GM18868 (cell line): ENCODE results near the gene TOP2A.

Source experiments
- ATAC-seq: cut with Tn5 transposase; IDR thresholded peaks from one replicate; pipeline ENCODE4 v1.9.1; 2021; ENCODE audit warnings: mild to moderate bottlenecking, moderate library complexity; ENCODE audit not compliant: unreplicated experiment

The TOP2A gene

DNA sequence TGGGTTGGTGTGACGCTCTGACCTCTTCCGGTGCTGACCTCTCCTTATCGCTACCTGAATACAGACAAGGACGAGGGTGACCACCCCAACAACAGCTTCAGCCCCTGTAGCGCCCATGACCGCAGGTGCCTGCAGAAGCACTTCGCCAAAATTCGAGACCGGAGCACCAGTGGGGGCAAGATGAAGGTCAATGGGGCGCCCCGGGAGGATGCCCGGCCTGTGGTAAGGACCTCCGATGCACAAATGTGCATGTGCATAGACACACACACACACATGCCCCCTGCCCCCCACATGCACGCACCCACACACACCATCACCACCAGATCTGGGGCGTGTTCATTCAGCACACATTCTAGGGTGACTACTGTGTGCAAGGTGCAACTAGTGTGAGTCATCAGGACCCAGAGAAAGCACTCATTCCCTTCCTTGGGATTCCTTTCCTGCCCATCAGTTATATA is 35.3 kb upstream of the TOP2A start:
- ATAC-seq = no peak

- ATAC-seq = no peak
These were observed 34.6 kb upstream of the TOP2A start for GRCh38 chr17:40452216-40452787.

DNA sequence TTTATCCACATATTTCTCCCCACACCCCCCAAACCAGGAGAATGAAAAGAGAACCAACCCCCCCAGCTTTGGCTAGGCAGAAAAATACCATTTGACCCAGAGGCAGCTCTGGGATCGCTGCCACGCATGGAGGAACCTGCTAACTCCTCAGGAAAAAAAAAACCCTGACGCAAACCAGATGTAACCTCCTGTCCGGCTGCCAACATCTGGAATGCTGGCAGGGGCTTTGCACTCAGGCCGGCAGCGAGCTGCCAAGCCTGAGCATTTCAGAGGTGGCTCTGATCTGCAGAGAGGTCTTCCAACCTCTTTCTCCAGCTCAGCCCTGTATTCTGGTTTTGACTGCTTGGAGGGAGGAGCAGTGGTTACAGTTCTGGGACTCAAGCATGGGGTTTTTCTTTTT is 33.7 kb upstream of the TOP2A start:
- no peak for ATAC-seq

GRCh38 chr17:40450175-40450574 is 32.5 kb upstream of the TOP2A start:
- ATAC-seq = no peak

DNA sequence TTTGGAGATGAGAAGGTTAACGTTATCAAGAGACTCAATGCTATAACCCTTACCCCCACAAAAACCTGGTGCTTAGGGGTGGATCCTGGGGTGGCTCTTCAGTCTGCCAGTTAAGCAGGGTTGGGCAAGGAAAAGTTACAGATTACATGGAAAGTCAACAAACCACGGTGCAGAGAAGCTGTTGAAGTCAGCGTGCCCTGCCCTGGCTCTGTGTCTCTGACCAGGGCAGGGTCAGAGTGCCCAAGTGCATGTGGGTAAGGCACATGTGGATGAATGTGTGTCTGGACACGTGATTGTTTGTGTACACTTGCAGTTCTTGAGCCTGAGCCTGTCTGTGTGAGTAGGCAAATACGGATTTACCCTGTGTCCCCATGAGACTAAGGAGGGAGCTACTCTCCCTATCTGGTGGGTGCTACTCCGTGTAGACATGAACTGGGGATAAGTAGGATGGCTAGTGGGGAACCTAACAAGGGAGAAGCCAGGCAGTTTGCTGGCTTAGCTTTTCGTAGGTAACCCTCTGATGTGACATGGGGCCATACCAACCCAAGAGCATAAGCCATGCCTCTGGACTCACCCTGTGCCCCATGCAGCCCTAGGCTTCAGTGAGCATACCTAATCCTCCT is 31.1 kb upstream of the TOP2A start:
- no peak for ATAC-seq

GRCh38 chr17:40448213-40448638 is 30.5 kb upstream of the TOP2A start:
- no peak for ATAC-seq

GRCh38 chr17:40447806-40448205 is 30.1 kb upstream of the TOP2A start:
- ATAC-seq = no peak

DNA sequence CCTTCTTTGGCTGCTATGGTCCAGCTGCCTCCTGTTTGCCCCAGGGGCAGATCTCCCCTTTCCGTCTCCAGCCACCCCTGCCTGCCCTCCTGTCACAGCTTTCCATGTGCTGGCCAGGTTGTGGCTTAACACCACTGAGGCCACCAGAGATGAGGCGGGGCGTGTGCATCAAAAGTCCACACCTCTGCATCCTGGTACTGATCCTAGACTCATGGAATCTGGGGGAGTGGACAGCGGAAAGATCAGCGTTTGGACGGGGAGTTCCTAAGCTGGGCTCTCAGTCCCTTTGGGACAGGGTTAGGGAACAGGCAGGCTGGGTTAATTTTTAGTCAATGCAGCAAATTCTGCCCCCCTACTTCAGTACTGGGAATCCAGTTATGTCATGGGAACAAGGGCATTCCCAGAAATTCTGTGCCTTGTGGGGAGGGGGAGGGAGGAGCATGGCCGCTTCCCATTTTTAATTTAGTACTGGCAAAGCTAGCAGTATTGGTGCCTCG is 29.5 kb upstream of the TOP2A start:
- ATAC-seq = no peak

- no peak for ATAC-seq
These were observed 28.2 kb upstream of the TOP2A start for GRCh38 chr17:40445751-40446468.

- ATAC-seq = no peak
These were observed 26.5 kb upstream of the TOP2A start for GRCh38 chr17:40443988-40444899.

DNA sequence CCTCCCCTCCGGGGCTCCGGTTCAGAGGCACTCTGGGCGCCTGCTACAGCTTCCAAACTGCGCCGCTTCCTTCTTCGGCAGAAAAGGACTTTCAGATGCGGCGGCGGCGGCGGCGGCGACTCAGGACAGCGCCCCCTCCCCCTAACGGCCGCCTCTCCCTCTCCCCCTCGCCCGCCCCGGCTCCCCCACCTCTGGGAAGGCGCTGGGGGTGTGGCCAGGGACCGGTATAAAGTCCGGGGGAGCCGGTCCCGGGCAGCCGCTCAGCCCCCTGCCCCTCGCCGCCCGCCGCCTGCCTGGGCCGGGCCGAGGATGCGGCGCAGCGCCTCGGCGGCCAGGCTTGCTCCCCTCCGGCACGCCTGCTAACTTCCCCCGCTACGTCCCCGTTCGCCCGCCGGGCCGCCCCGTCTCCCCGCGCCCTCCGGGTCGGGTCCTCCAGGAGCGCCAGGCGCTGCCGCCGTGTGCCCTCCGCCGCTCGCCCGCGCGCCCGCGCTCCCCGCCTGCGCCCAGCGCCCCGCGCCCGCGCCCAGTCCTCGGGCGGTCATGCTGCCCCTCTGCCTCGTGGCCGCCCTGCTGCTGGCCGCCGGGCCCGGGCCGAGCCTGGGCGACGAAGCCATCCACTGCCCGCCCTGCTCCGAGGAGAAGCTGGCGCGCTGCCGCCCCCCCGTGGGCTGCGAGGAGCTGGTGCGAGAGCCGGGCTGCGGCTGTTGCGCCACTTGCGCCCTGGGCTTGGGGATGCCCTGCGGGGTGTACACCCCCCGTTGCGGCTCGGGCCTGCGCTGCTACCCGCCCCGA is 25.7 kb upstream of the TOP2A start, which contains the start of gene IGFBP4:
Gene IGFBP4, plus strand, starts transcription at position 255 of the 792 bp plus-strand sequence. Its CDS starts 286 bp downstream, at position 541.
- ATAC-seq = peak; percentile 54

DNA sequence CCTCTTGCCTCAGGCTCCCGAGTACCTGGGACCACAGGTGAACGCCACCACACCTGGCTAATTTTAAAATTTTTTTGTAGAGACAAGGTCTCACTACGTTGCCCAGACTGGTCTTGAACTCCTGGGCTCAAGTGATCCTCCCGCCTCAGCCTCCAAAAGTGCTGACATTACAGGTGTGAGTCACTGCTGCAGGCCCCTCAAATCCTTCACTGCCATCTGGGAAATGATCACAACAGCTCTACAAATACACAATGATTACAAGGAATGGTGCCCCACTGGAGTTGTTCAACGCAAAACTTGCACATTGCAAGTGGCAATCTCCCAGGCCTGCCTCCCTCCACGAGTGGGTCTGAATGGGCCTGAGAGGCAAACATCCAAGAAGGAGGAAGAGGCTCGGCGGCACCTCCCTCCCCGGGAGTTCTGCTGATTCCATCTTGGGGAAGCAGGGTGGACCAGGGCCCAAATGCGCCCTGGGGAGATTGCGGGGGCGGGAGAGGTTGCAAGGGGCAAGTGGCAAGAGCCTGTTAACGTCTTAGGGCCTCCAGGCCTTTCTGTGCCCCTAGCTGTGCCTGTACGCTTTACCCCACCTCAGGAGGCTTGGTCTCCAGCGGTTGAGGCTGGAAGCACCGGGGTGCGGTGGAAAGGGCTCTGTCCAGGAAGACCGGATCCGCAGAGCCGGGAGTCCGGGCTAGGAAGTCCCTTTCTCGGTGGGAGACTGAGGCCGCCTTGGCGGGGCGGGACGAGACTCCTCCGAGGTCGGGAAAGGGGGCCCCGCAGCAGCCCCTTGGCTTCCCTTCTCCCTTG is 24.9 kb upstream of the TOP2A start:
- no peak for ATAC-seq

DNA sequence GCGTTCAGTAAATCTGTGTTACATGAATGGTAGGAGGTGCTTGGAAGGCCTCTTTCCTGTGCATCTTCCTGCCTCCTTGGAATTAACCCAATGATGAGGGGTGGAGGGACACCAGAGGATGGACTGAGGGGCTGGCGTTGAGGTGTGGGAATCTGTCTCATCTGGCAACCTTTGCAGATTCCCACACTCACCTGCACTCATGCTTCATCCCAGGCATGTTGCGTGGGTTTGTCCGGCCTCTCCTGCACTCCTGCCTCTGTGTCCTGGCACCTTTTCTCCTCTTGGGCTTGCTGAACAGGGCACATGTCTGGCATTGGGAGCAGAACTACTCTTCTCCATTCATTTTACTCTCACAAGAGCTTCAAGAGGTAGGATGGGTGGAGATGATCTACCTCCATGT is 22.5 kb upstream of the TOP2A start:
- no peak for ATAC-seq

GRCh38 chr17:40437095-40437732 is 19.5 kb upstream of the TOP2A start:
- ATAC-seq = no peak

GRCh38 chr17:40436636-40437035 is 18.9 kb upstream of the TOP2A start:
- no peak for ATAC-seq

DNA sequence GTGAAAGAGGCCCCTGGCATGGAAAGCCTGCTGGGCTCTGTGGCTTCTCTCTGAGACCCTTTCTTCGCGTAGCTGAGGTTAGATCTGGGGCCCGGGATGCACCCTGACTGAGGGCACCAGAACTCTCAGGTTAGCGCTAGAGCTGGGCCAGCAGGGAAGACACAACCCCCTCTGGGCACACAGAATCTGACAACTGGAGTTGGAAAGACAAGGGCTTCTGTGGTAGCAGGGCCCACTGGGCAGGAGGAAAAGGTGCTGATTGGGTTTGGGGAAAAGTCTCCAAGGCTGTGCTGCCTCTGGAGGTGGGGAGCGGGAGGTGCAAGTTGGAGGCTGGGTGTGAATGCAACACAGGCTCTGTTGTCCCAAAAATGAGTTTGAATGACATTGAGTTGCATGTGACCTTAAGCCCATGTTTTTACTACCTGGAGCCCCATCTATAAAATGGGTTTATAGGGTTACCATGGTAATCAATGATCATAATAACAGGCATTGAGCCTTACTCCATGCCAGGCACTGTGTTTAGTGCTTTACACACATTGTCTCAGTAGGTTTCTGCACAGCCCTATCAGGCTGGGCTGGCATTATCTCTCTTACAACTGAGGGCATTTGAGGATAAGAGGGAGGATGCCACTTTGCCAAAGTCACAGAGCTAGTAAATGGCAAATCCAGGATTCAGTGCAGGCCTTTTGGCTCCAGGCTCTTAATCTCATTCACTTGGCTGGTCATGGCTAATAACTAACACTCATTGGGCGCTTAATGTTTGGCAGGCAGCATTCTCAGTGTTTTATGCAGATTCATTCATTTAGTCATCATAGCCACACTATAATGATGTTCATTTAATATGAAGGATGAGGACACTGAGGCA is 16.1 kb upstream of the TOP2A start:
- no peak for ATAC-seq

DNA sequence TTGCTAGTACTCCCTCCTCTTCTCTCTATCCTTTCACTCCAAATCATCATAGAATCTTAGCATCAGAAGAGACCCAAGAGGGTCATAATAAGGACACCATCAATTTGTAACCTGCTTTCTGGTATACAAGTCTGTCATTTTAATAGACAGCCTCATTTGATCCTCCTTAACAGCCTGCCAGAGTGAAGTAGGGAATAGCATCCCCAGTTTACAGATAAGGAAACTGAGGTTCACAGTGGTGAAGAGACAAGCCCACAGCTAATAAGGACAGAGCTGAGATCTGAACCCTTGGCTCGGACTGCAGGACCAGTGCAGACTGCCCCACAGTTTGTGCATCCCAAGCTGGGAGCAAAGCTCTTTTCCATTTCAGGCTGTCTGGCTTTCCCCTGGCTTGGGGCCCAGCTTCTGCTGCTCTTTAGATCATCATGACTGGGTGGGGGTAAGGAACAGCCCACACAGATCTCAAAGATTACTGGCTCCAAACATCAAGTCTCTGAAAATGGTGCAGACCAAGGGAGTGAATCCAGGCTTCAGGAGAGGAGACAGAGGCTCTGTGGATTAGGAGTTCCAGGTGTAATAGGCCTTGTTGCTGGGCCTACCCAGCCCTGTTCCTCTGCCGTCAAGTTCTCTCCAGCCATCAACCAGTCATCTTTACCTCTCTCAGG is 15.3 kb upstream of the TOP2A start:
- ATAC-seq = no peak
